ENCODE measurements around the gene SPATS2L. TPM values are rescaled to one million over a fixed set of nuclear protein-coding genes. Genes with fewer than 3 reads are reported as not detected.

Gene SPATS2L
- total RNA-seq, 4 donors from 2014 or later: 51.9 to 151 (median 78.9) TPM

DNA sequence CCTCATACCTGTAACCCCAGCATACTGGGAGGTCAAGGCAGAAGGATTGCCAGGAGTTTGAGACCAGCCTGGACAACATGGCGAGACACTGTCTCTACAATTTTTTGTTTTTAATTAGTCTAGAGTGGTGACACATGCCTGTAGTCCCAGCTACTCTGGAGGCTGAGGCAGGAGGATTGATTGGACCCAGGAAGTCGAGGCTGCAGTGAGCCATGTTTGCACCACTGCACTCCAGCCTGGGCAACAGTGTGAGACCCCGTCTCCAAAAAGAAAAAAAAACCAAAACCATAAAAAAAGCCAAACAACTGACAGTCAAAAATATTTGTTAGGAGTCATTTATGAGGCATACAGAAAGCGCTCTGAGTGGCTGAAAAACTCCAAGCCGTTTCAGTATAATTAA lies 107.9 kb downstream of the SPATS2L start:
- intact Hi-C loops (cut with DNase I): no loop called here
- Histone ChIP-seq H3K36me3 (peaks cover 5 to 40% (median 17%) of the 10 kb centered on the region in 4 donors), H3K4me1 (no peaks in the 10 kb centered on the region), H3K9me3 (no peaks in the 10 kb centered on the region), H3K27ac (replicated peaks in 1 of 4) (no peak overlapping the region), H3K4me3 (no peak overlapping the region), H3K27me3 (no peaks in the 10 kb centered on the region)
- DNase-seq (ENCODE audit: extremely low spot score): no peak
- TF ChIP-seq, protein P1, sequence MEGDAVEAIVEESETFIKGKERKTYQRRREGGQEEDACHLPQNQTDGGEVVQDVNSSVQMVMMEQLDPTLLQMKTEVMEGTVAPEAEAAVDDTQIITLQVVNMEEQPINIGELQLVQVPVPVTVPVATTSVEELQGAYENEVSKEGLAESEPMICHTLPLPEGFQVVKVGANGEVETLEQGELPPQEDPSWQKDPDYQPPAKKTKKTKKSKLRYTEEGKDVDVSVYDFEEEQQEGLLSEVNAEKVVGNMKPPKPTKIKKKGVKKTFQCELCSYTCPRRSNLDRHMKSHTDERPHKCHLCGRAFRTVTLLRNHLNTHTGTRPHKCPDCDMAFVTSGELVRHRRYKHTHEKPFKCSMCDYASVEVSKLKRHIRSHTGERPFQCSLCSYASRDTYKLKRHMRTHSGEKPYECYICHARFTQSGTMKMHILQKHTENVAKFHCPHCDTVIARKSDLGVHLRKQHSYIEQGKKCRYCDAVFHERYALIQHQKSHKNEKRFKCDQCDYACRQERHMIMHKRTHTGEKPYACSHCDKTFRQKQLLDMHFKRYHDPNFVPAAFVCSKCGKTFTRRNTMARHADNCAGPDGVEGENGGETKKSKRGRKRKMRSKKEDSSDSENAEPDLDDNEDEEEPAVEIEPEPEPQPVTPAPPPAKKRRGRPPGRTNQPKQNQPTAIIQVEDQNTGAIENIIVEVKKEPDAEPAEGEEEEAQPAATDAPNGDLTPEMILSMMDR (IDR thresholded peaks at IDR 0.05): no peak
- no peak for TF ChIP-seq EP300 (IDR thresholded peaks at IDR 0.05)
- no peak for TF ChIP-seq POLR2AphosphoS5 (IDR thresholded peaks at IDR 0.05)
- TF ChIP-seq POLR2A (IDR thresholded peaks at IDR 0.05; ENCODE audit: low read depth): no peak
- WGBS: 96% methylated on average over 5 of the region's 5 CpGs

GRCh38 chr2:200415455-200415854 lies 109.0 kb downstream of the SPATS2L start:
- H3K27me3 ChIP-seq: no peaks in the 10 kb centered on the region
- no peak overlapping the region for H3K4me3 ChIP-seq
- DNase-seq (ENCODE audit: extremely low spot score): no peak
- intact Hi-C loops (cut with DNase I): no loop called here
- H3K4me1 ChIP-seq: no peaks in the 10 kb centered on the region
- peaks cover 11 to 49% (median 25%) of the 10 kb centered on the region in 4 donors for H3K36me3 ChIP-seq
- H3K27ac ChIP-seq (replicated peaks in 1 of 4): no peak overlapping the region
- H3K9me3 ChIP-seq: no peaks in the 10 kb centered on the region
- TF ChIP-seq, protein P1 (IDR thresholded peaks at IDR 0.05): no peak
- TF ChIP-seq POLR2AphosphoS5 (IDR thresholded peaks at IDR 0.05): no peak
- TF ChIP-seq EP300 (IDR thresholded peaks at IDR 0.05): no peak
- no peak for TF ChIP-seq POLR2A (IDR thresholded peaks at IDR 0.05; ENCODE audit: low read depth)
- 90% methylated on average over 2 of the region's 2 CpGs for WGBS

DNA sequence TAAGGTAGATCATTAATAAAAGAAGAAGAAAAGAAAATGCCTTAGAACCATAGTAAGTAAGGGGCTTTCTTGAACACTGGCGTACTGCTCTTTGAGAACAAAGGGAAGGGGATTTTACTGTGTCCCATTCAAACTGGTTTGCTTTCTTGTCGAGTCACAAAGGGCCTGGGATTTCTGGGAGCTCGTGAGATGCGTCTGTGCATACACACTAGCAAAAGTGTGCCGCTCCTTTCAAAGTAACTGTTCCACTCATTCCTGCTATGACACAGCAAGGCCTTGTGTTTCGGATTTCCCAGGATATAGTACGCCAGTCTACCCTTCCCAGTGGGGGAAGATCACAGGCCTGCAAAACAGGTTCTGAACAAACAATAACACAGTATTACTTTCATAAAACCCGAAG lies 110.4 kb downstream of the SPATS2L start:
- WGBS: 98% methylated on average over 8 of the region's 8 CpGs
- Histone ChIP-seq H3K27ac (replicated peaks in 1 of 4) (no peak overlapping the region), H3K9me3 (no peaks in the 10 kb centered on the region), H3K4me3 (no peak overlapping the region), H3K36me3 (peaks cover 19 to 64% (median 35%) of the 10 kb centered on the region in 4 donors), H3K4me1 (no peaks in the 10 kb centered on the region), H3K27me3 (no peaks in the 10 kb centered on the region)
- intact Hi-C loops (cut with DNase I): no loop called here
- DNase-seq (ENCODE audit: extremely low spot score): no peak
- no peak for TF ChIP-seq EP300 (IDR thresholded peaks at IDR 0.05)
- TF ChIP-seq, protein P1 (IDR thresholded peaks at IDR 0.05): no peak
- TF ChIP-seq POLR2AphosphoS5 (IDR thresholded peaks at IDR 0.05): no peak
- TF ChIP-seq POLR2A (IDR thresholded peaks at IDR 0.05; ENCODE audit: low read depth): no peak

- TF ChIP-seq POLR2AphosphoS5 (IDR thresholded peaks at IDR 0.05) (no peak), EP300 (IDR thresholded peaks at IDR 0.05) (no peak), POLR2A (IDR thresholded peaks at IDR 0.05; ENCODE audit: low read depth) (no peak)
- TF ChIP-seq, protein P1 (IDR thresholded peaks at IDR 0.05): no peak
- H3K4me3 ChIP-seq: no peak overlapping the region
- DNase-seq (ENCODE audit: extremely low spot score): no peak
- H3K27ac ChIP-seq (replicated peaks in 1 of 4): no peak overlapping the region
- intact Hi-C loops (cut with DNase I): no loop called here
- H3K27me3 ChIP-seq: no peaks in the 10 kb centered on the region
- H3K4me1 ChIP-seq: no peaks in the 10 kb centered on the region
- H3K36me3 ChIP-seq: peaks cover 19 to 68% (median 37%) of the 10 kb centered on the region in 4 donors
- no peaks in the 10 kb centered on the region for H3K9me3 ChIP-seq
Observed at GRCh38 chr2:200417366-200417765, 110.9 kb downstream of the SPATS2L start.

DNA sequence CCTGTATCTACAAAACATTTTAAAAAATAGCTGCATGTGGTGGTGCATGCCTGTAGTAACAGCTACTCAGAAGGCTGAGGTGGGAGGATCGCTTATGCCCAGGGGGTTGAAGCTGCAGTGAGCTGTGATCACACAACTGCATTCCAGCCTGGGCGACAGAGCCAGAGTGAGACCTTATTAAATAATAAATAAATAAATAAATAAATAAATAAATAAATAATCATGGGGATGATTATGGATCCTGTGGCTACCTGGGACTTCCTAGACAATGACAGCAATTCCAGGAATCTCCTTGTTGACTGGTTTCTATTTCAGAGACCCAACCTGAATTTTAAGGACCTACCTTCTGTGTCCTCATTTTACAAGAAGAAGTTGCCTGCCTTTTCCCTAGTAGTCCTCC lies 111.9 kb downstream of the SPATS2L start:
- Histone ChIP-seq H3K27ac (replicated peaks in 1 of 4) (no peak overlapping the region), H3K9me3 (no peaks in the 10 kb centered on the region), H3K27me3 (no peaks in the 10 kb centered on the region), H3K4me3 (no peak overlapping the region), H3K36me3 (peaks cover 23 to 72% (median 40%) of the 10 kb centered on the region in 4 donors), H3K4me1 (no peaks in the 10 kb centered on the region)
- DNase-seq (ENCODE audit: extremely low spot score): no peak
- 100% methylated on average over 2 of the region's 2 CpGs for WGBS
- TF ChIP-seq POLR2A (IDR thresholded peaks at IDR 0.05; ENCODE audit: low read depth) (no peak), EP300 (IDR thresholded peaks at IDR 0.05) (no peak), POLR2AphosphoS5 (IDR thresholded peaks at IDR 0.05) (no peak)
- TF ChIP-seq, protein P1 (IDR thresholded peaks at IDR 0.05): no peak
- intact Hi-C loops (cut with DNase I): no loop called here

Measured in esophagus muscularis mucosa (tissue), 4 donors.